Measurements from ENCODE around the gene NINL.
"Not testable (repeated sequence)": the region's sequence is repeated elsewhere in the genome, so short reads cannot be mapped to it uniquely, and the experiment has no call there.

- not testable (repeated sequence) for TF ChIP-seq CTCF (IDR thresholded peaks at IDR 0.05; ENCODE audit: control extremely low read depth in 1 of 3, insufficient read depth in 1 of 3, low read depth in 1 of 3, low read length in 3 of 3); MAFK (IDR thresholded peaks at IDR 0.05; ENCODE audit: low read depth, low read length); FOSL1 (IDR thresholded peaks at IDR 0.05; ENCODE audit: insufficient read depth, low read depth, low read length); SIRT6 (IDR thresholded peaks at IDR 0.05; ENCODE audit: low read length); EP300 (IDR thresholded peaks at IDR 0.05; ENCODE audit: borderline replicate concordance in 1 of 2, low read depth in 2 of 2, low read length in 2 of 2); MAX (IDR thresholded peaks at IDR 0.05); POLR2A (IDR thresholded peaks at IDR 0.05; ENCODE audit: control extremely low read depth in 1 of 2, low read depth in 2 of 2, low read length in 2 of 2); CHD2 (IDR thresholded peaks at IDR 0.05; ENCODE audit: low read length); PHF8 (conservative IDR thresholded peaks at IDR 0.05; ENCODE audit: low read depth, low read length); TBP (IDR thresholded peaks at IDR 0.05; ENCODE audit: low read depth, low read length)
Measured at GRCh38 chr20:25583607-25584006, 1.7 kb downstream of the NINL start.
